HepG2 (cell line): ENCODE data around the gene VWC2L.

Source experiments
- DRAP1 ChIP-seq: IDR thresholded peaks from 2 replicates; pipeline ENCODE4 v1.6.1; 2016; ENCODE audit warnings: missing genetic modification reagents, missing compliant biosample characterization
- ESRRA ChIP-seq: sonication (generic); formaldehyde crosslinking; IDR thresholded peaks from 2 replicates; pipeline ENCODE4 v1.5.1; 2020; ENCODE audit warnings: mild to moderate bottlenecking, low read depth, missing genetic modification reagents
- FOXA1 ChIP-seq, 2 experiments: fragments of 450-650 bp in 1 of 2; sonication (generic) in 1 of 2; formaldehyde crosslinking in 1 of 2; IDR thresholded peaks; 2 replicates each; pipeline versions ENCODE4 v1.4.0 to v1.6.1; 2016 to 2020; ENCODE audit warnings: missing genetic modification reagents in 1 of 2
- GABPA ChIP-seq, 2 experiments: IDR thresholded peaks; 2 replicates each; pipeline ENCODE4 v1.6.1; 2011 to 2016; ENCODE audit warnings: low read depth in 2 of 2, low read length in 1 of 2, missing biosample characterization in 1 of 2, missing genetic modification characterization in 1 of 2
- IRF2 ChIP-seq: IDR thresholded peaks from 2 replicates; pipeline ENCODE4 v1.6.1; 2018; ENCODE audit warnings: missing genetic modification reagents, missing compliant biosample characterization
- MNT ChIP-seq: fragments of 450-650 bp; IDR thresholded peaks from 2 replicates; pipeline ENCODE4 v1.6.1; 2016
- RAD21 ChIP-seq: fragments of 450-650 bp; formaldehyde crosslinking; IDR thresholded peaks from 2 replicates; pipeline ENCODE4 v1.5.0; 2020; ENCODE audit warnings: mild to moderate bottlenecking
- SMARCC2 ChIP-seq: fragments of 450-650 bp; IDR thresholded peaks from 2 replicates; pipeline ENCODE4 v1.6.1; 2017; ENCODE audit warnings: antibody characterized with exemption, mild to moderate bottlenecking
- YEATS4 ChIP-seq: sonication (generic); formaldehyde crosslinking; IDR thresholded peaks from 2 replicates; pipeline ENCODE4 v1.4.0; 2020; ENCODE audit warnings: missing genetic modification reagents, borderline replicate concordance
- ZFX ChIP-seq: sonication (generic); formaldehyde crosslinking; IDR thresholded peaks from 2 replicates; pipeline ENCODE4 v1.4.0; 2020; ENCODE audit warnings: mild to moderate bottlenecking, low read depth, missing genetic modification reagents, moderate library complexity
- ZMAT3 ChIP-seq: sonication (generic); formaldehyde crosslinking; conservative IDR thresholded peaks from 2 replicates; pipeline ENCODE4 v1.7.0; 2021; ENCODE audit warnings: missing genetic modification reagents
- TF ChIP-seq, protein P1 (sequence below), 2 experiments: sonication (generic) in 1 of 2; formaldehyde crosslinking in 1 of 2; IDR thresholded peaks; 2 replicates each; pipeline versions ENCODE4 v1.4.0 to v1.6.1; 2018 to 2020; ENCODE audit warnings: missing genetic modification reagents in 2 of 2, borderline replicate concordance in 1 of 2, low read depth in 1 of 2, mild to moderate bottlenecking in 1 of 2, missing biosample characterization in 1 of 2

- TF ChIP-seq SMARCC2 (no peak), DRAP1 (CRISPR knock-in tag) (no peak), ESRRA (CRISPR knock-in tag) (no peak), IRF2 (no peak), GABPA (IDR thresholded peaks at IDR 0.05; ENCODE audit: low read depth, low read length) (no peak), GABPA (CRISPR knock-in tag; IDR thresholded peaks at IDR 0.05; ENCODE audit: low read depth) (no peak), ZMAT3 (CRISPR knock-in tag) (no peak), MNT (no peak), ZFX (CRISPR knock-in tag) (no peak), RAD21 (CRISPR knock-in tag) (no peak), FOXA1 (IDR thresholded peaks at IDR 0.05) (no peak), FOXA1 (CRISPR knock-in tag; IDR thresholded peaks at IDR 0.05) (no peak), YEATS4 (CRISPR knock-in tag) (no peak)
- TF ChIP-seq, protein P1, sequence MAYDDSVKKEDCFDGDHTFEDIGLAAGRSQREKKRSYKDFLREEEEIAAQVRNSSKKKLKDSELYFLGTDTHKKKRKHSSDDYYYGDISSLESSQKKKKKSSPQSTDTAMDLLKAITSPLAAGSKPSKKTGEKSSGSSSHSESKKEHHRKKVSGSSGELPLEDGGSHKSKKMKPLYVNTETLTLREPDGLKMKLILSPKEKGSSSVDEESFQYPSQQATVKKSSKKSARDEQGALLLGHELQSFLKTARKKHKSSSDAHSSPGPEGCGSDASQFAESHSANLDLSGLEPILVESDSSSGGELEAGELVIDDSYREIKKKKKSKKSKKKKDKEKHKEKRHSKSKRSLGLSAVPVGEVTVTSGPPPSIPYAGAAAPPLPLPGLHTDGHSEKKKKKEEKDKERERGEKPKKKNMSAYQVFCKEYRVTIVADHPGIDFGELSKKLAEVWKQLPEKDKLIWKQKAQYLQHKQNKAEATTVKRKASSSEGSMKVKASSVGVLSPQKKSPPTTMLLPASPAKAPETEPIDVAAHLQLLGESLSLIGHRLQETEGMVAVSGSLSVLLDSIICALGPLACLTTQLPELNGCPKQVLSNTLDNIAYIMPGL (CRISPR knock-in tag; IDR thresholded peaks at IDR 0.05; ENCODE audit: borderline replicate concordance in 1 of 2, low read depth in 1 of 2), result no peak
Observed at GRCh38 chr2:214565246-214565645, 154.4 kb downstream of the VWC2L start.
